Nephron (organoid): ENCODE measurements around the gene NECTIN1.
A peak's percentile ranks its signal among the peaks of the same experiment; 100 is the strongest.

ENCODE experiments used
- H3K27ac Mint-ChIP-seq, 3 experiments: 2 replicates each; pipeline ENCODE4 v1.8.0; 2020; ENCODE audit warnings: mixed read lengths in 3 of 3, mild to moderate bottlenecking in 2 of 3, moderate library complexity in 1 of 3
- H3K27me3 Mint-ChIP-seq: 2 replicates; pipeline ENCODE4 v1.8.0; 2021; ENCODE audit warnings: low read depth, mild to moderate bottlenecking, moderate library complexity, mixed read lengths
- H3K36me3 Mint-ChIP-seq: 2 replicates; pipeline ENCODE4 v1.8.0; 2020; ENCODE audit warnings: low read depth, mixed read lengths
- H3K4me1 Mint-ChIP-seq: 2 replicates; pipeline ENCODE4 v1.8.0; 2020; ENCODE audit warnings: mixed read lengths
- H3K4me3 Mint-ChIP-seq, 3 experiments: 2 replicates each; pipeline ENCODE4 v1.8.0; 2020; ENCODE audit warnings: mild to moderate bottlenecking in 3 of 3, mixed read lengths in 3 of 3, moderate library complexity in 2 of 3
- H3K9me3 Mint-ChIP-seq: 2 replicates; pipeline ENCODE4 v1.8.0; 2020; ENCODE audit warnings: mixed read lengths
- CTCF ChIP-seq, 3 experiments: fragments of 200-600 bp; sonication (generic); IDR thresholded peaks; one replicate each; pipeline ENCODE4 v1.5.0; 2021; ENCODE audit warnings: antibody characterized with exemption in 3 of 3; ENCODE audit not compliant: unreplicated experiment in 3 of 3

NECTIN1 gene

GRCh38 chr11:119617340-119617713 lies 111.7 kb downstream of the NECTIN1 start:
- Mint-ChIP-seq H3K9me3 (no peaks in the 10 kb centered on the region), H3K4me1 (peaks cover 23% of the 10 kb centered on the region), H3K36me3 (no peaks in the 10 kb centered on the region), H3K27ac (no peak overlapping the region), H3K27me3 (peaks cover 37% of the 10 kb centered on the region), H3K4me3 (no peak overlapping the region)
- no peak for TF ChIP-seq CTCF (IDR thresholded peaks at IDR 0.05; ENCODE audit: unreplicated experiment in 3 of 3)

GRCh38 chr11:119616586-119617339 lies 112.2 kb downstream of the NECTIN1 start:
- no peak for TF ChIP-seq CTCF (IDR thresholded peaks at IDR 0.05; ENCODE audit: unreplicated experiment in 3 of 3)
- Mint-ChIP-seq H3K36me3 (no peaks in the 10 kb centered on the region), H3K27ac (no peak overlapping the region), H3K4me1 (peaks cover 23% of the 10 kb centered on the region), H3K27me3 (peaks cover 39% of the 10 kb centered on the region), H3K4me3 (no peak overlapping the region), H3K9me3 (no peaks in the 10 kb centered on the region)

GRCh38 chr11:119615882-119616196 lies 113.2 kb downstream of the NECTIN1 start:
- Mint-ChIP-seq H3K27me3 (peaks cover 35% of the 10 kb centered on the region), H3K4me3 (no peak overlapping the region), H3K4me1 (peaks cover 23% of the 10 kb centered on the region), H3K27ac (peak overlapping the region; percentile 1 to 66 (median 14)), H3K36me3 (no peaks in the 10 kb centered on the region), H3K9me3 (no peaks in the 10 kb centered on the region)
- TF ChIP-seq CTCF (IDR thresholded peaks at IDR 0.05; ENCODE audit: unreplicated experiment in 3 of 3) = no peak

- peak overlapping the region; percentile 1 to 66 (median 14) for H3K27ac Mint-ChIP-seq
- no peaks in the 10 kb centered on the region for H3K36me3 Mint-ChIP-seq
- H3K4me1 Mint-ChIP-seq = peaks cover 23% of the 10 kb centered on the region
- no peak overlapping the region for H3K4me3 Mint-ChIP-seq
- H3K9me3 Mint-ChIP-seq = no peaks in the 10 kb centered on the region
- TF ChIP-seq CTCF (IDR thresholded peaks at IDR 0.05; ENCODE audit: unreplicated experiment in 3 of 3) = no peak
- peaks cover 35% of the 10 kb centered on the region for H3K27me3 Mint-ChIP-seq
Observed at GRCh38 chr11:119615003-119615881, 113.8 kb downstream of the NECTIN1 start.

- H3K9me3 Mint-ChIP-seq = no peaks in the 10 kb centered on the region
- H3K36me3 Mint-ChIP-seq = no peaks in the 10 kb centered on the region
- peaks cover 23% of the 10 kb centered on the region for H3K4me1 Mint-ChIP-seq
- H3K27me3 Mint-ChIP-seq = peaks cover 37% of the 10 kb centered on the region
- TF ChIP-seq CTCF (IDR thresholded peaks at IDR 0.05; ENCODE audit: unreplicated experiment in 3 of 3) = no peak
- no peak overlapping the region for H3K27ac Mint-ChIP-seq
- H3K4me3 Mint-ChIP-seq = no peak overlapping the region
Observed at GRCh38 chr11:119614222-119615002, 114.6 kb downstream of the NECTIN1 start.
